Measurements from ENCODE around the gene EEF1E1.

The EEF1E1 gene

DNA sequence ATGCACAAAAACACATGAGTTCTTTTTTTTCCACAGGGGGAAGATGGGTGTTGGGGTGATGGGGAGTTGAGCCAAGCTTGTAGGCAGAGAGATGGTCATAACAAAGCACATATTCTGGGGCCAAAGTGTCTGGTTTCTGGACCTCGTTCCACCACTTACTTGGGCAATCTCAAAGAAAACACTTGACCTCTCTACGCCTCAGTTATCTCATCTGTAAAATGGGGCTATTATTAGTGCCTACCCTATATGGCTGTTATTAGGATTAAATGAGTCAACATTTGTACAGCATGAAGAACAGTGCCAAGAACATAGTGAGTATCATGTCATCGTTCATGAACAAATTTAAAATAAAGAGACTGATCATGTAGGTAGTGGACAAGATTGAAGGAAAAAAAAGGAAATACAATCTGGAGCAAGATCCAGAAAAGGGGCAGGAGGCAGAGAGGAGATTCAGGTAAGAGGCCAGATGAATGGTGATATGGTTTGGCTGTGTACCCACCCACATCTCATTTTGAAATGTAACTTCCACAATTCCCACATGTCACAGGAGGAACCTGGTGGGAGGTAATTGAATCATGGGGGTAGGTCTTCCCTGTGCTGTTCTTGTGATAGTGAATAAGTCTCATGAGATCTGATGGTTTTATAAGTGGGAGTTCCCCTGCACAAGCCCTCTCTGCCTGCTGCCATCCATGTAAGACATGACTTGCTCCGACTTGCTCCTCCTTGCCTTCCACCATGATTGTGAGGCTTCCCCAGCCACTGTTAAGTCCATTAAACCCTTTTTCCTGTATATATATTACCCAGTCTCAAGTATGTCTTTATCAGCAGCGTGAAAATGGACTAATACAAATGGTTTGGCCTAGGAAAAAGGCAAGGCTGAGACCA lies 14.2 kb downstream of the EEF1E1 start:
- DNase-seq, result no peak

GRCh38 chr6:8086755-8087306 lies 15.5 kb downstream of the EEF1E1 start:
- no peak for DNase-seq

DNA sequence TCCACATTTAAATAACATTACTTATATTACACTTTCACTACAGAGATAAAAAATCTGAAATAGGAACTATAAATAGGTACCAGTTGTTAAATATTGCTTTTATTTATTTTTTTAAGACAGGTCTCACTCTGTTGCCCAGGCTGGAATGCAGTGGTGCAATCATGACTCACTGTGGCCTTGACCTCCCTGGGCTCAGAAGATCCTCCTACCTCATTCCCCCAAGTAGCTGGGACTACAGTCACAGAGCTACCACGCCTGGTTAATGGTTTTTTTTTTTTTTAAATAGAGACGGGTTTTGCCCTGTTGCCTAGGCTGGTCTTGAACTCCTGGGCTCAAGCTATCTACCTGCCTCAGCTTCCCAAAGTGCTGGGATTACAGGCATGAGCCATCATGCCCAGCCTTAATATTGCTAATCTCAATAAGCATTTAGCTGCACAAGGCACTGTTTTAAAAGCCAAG lies 17.3 kb downstream of the EEF1E1 start:
- DNase-seq, result no peak

DNA sequence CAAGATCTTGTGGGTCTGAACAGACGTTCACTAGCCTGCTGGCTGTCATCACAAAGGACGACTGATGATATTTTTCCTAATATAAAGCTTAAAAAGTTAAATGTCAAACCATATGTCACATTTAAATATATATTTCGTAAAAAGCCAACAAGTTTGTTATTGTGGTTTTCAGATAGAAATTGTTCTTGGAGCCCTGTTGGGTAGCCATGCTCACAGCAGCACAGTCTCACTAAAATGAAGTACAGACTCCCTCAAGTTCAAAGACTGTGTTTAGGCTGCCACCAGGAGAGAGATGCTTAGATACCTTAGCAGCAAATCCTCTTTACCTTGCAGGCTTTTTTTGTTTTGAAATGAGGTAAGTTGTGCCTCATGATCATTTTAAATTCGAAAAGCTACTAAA lies 17.8 kb downstream of the EEF1E1 start:
- DNase-seq, result no peak

- no peak for DNase-seq
Measured at GRCh38 chr6:8082954-8083858, 19.1 kb downstream of the EEF1E1 start.

- no peak for DNase-seq
Measured at GRCh38 chr6:8082572-8082953, 19.8 kb downstream of the EEF1E1 start.

DNA sequence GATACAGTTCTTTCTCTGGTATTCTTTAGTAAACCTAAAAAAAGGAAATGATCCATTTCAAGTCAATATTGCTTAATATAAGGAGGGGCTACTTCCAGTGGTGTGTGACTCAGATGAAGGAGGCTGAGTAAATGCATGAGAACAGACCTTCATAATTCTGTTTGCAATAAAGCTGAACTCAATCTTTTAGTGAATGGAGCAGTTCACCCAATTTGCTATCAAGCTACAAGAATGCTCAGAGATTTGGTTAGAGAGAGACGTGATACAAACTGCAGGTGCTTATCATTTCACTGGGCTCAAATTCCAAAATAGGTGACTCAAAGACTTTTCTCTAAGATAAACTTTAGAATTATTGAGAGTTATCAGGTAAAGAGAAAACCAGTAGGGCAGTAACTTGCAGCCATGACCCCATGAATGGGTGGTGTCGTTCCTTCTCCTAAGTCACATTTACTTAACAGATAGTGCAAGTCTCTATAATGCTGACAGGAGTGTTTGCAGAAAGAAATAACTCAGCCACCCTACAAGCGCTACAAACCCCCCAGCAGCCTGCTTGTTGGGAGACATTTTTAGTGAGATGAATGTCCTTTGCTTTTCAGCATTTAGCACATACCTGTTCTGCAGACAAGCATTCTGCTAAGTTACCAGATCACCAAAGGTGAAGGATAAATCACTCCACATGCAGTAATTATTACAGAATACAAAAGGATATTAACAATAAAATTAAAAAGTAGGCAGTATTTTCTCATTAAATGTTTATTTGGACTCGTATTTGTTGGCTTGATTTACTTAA lies 21.8 kb downstream of the EEF1E1 start:
- DNase-seq, result no peak

- no peak for DNase-seq
Measured at GRCh38 chr6:8079126-8079525, 23.2 kb downstream of the EEF1E1 start.

DNA sequence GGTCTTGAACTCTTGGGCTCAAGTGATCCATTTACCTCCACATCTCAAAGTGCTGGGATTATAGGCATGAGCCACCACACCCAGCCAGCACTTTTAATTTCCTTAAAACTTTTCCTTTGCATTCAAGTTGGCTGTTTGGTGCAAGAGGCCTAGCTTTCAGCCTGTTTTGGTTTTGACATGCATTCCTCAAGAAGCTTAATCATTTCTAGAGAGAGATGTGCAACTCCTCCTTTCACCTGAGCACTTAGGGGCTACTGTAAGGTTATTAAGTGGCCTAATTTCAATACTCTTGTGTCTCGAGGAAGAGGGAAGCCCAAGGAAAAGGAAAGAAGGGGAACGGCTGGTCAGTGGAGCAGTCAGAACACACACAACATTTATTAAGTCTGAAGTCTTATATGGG lies 24.4 kb downstream of the EEF1E1 start:
- DNase-seq, result no peak

DNA sequence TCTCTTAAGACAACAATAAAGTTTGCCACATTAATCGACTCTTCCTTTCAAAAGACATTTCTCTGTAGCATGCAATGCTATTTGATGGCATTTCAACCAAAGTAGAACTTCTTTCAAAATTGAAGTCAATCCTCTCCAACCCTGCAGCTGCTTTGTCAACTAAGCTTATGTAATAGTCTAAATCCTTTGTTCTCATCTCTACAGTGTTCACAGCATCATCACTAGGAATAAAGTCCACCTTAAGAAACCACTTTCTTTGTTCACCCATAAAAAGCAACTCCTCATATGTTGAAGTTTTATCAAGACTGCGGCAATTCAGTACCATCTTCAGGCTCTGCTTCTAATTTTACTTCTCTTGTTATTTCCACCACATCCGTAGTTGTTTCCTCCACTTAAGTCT lies 26.6 kb downstream of the EEF1E1 start:
- no peak for DNase-seq

GRCh38 chr6:8075185-8075584 lies 27.2 kb downstream of the EEF1E1 start:
- no peak for DNase-seq

DNA sequence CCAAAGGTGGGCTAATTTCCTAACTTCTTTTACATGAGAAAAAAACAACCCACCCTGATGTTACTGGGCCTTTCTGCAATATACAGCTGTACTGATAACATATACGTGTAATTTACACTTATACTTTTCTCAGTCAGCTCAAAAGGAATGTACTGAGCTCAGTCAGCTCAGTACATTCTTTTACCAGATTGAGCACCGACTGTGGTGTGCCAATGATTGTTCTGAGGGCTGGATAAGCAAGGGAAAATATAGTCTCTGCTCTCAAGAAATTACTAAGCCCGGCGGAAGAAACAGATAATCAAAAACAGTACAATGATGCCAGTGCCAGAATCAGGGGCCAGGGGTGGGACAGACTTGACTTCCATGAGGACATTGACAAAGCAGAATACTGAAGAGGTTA lies 28.1 kb downstream of the EEF1E1 start:
- DNase-seq, result no peak

DNA sequence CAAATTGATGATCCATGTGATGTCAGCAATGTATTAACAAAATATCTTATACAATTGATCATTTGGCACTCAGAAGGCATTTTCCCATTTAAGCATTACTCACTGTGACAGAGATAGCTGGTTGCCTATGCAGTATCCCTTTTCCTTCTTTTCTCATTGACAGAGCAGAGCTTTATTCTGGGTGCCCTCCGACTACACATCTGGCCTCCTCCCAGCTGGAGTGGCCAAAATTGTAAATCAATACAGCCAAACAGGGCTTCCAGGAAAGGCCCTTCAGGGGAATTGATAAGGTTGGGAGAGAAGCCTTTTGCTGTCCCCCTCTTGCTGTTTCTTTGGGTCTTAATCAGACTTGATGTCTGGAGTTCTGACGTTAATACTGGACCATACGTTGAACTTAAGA lies 28.6 kb downstream of the EEF1E1 start:
- DNase-seq, result no peak

GRCh38 chr6:8070718-8071117 lies 31.6 kb downstream of the EEF1E1 start:
- DNase-seq, result no peak

GRCh38 chr6:8069631-8070284 lies 32.6 kb downstream of the EEF1E1 start:
- DNase-seq, result no peak

GRCh38 chr6:8069151-8069550 lies 33.2 kb downstream of the EEF1E1 start:
- no peak for DNase-seq

DNA sequence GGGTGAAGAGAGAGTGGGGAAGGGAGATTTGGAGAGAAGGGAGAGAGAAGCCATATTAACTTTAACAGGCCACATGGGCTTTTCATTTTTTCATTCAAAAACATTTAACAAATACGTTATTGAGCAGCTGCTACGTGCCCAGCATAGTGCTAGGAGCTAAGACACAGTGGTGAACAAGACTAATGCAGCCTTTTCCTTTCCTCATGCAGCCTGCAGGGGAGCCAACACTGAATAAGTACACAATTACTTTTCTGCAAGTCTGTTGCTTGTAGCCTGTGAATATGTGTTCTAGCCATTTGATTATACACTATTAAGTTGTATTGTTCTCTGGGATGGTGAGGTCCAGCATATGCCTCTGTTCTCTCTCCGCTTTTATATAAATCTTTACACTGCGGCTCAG lies 36.2 kb downstream of the EEF1E1 start:
- no peak for DNase-seq

DNA sequence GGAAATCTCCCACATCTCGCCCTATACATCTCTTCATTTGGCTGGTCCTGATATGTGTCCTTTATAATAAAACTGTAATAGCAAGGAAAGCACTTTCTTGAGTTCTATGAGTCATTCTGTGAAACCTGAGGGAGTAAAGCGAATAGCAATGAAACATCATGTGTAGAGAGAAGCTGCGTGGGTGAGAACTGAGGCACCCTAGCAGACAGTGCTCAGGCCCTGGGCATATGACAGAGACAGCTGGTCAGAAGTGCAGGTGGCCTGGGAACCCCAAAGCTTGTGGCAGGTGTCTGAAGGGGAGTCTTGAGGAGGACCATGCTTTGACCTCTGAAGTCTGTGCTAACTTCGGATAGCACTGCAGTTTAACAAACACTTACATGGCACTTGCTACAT lies 36.8 kb downstream of the EEF1E1 start:
- DNase-seq, result no peak

- DNase-seq, result no peak
Measured at GRCh38 chr6:8064638-8065518, 37.5 kb downstream of the EEF1E1 start.

- DNase-seq, result peak; percentile 96 to 98
Measured at GRCh38 chr6:8063761-8064637, 38.3 kb downstream of the EEF1E1 start, which contains the start of gene BLOC1S5. Gene BLOC1S5, minus strand, starts transcription at chr6:8064389. Its CDS starts 13 bp downstream, at chr6:8064376.

All from NCI-H526 (cell line).